Aorta (tissue), 5 donors: ENCODE measurements around the gene USP9X. TPM values are rescaled to one million over a fixed set of nuclear protein-coding genes. Genes with fewer than 3 reads are reported as not detected.

Experiments
- ATAC-seq: fragments of 200-7000 bp; cut with Tn5 transposase; one replicate; pipeline ENCODE4 v1.9.1; 2022; ENCODE audit warnings: moderate library complexity; ENCODE audit not compliant: low FRiP score
- DNase-seq, 2 donors: peaks; one replicate each; pipeline ENCODE4 v3.0.0-alpha.2; 2020
- H3K27ac ChIP-seq, 2 donors: one replicate each; pipeline ENCODE4 v1.5.1; 2013; ENCODE audit warnings: low read length in 2 of 2, mild to moderate bottlenecking in 2 of 2, moderate library complexity in 2 of 2, control low read depth in 1 of 2, inconsistent platforms in 1 of 2, low read depth in 1 of 2
- H3K27me3 ChIP-seq, 2 donors: one replicate each; pipeline ENCODE4 v1.6.1; 2013; ENCODE audit warnings: control low read depth in 1 of 2, low read length in 1 of 2, mild to moderate bottlenecking in 1 of 2, moderate library complexity in 1 of 2; ENCODE audit not compliant: insufficient read depth in 2 of 2, control insufficient read depth in 1 of 2
- H3K36me3 ChIP-seq, 2 donors: one replicate each; pipeline ENCODE4 v1.6.1; 2013; ENCODE audit warnings: control low read depth in 1 of 2, low read length in 1 of 2, mild to moderate bottlenecking in 1 of 2; ENCODE audit not compliant: insufficient read depth in 2 of 2, control insufficient read depth in 1 of 2
- H3K4me1 ChIP-seq, 2 donors: one replicate each; pipeline ENCODE4 v1.6.1; 2013; ENCODE audit warnings: low read length in 2 of 2, control low read depth in 1 of 2, mild to moderate bottlenecking in 1 of 2, moderate library complexity in 1 of 2; ENCODE audit not compliant: insufficient read depth in 2 of 2, control insufficient read depth in 1 of 2
- H3K4me3 ChIP-seq, 2 donors: one replicate each; pipeline ENCODE4 v1.5.1; 2013; ENCODE audit warnings: low read length in 2 of 2, control low read depth in 1 of 2, mild to moderate bottlenecking in 1 of 2
- H3K9me3 ChIP-seq: one replicate; pipeline ENCODE4 v1.6.1; 2013; ENCODE audit warnings: mild to moderate bottlenecking, low read length; ENCODE audit not compliant: control insufficient read depth
- WGBS, 2 donors: extraction: QIAGEN DNeasy Blood & Tissue Kit; methylation state at CpG; one replicate each; pipeline ENCODE4 v1.1.7; 2013; 5-methylcytosine and 5-hydroxymethylcytosine counted together
- intact Hi-C, 2 donors: fragments of 100-400 bp; cut with DNase I; formaldehyde crosslinking; loops; one replicate each; pipeline versions ENCODE4 v1.14.2 to v1.15.0; 2022
- polyA plus RNA-seq, 2 donors: library from polyadenylated mRNA; stranded (reverse); fragments of 200-250 nt; gene quantifications; one replicate each; pipeline ENCODE4 v1.2.3, GENCODE V29; 2013
- total RNA-seq, 2 donors: library from RNA; stranded (reverse); fragmentation: NEBNext Ultra II Directional; extraction: Animal tissue kit (Norgen Biotek cat#: 25700); gene quantifications; one replicate each; pipeline ENCODE4 v1.2.1, GENCODE V29; 2021
- donor health status: healthy with polysubstance abuse.
- donor health status: Bipolar disorder and iron deficiency.
- donor health status: DM: no; HTN: no; CAD: no.
- donor health status: DM: no; HTN: no; CAD: no.
- donor health status: DM: yes; HTN: yes; CAD: no.

Gene USP9X
- total and polyA plus RNA-seq, 4 donors, result 7.8 to 91.4 (median 51.1) TPM

GRCh38 chrX:41245641-41246040 is 160.4 kb downstream of the USP9X start:
- DNase-seq, result no peak
- no peaks in the 10 kb centered on the region for H3K36me3 ChIP-seq
- H3K4me3 ChIP-seq, result no peak overlapping the region
- intact Hi-C loops, result no loop called here
- no peaks in the 10 kb centered on the region for H3K4me1 ChIP-seq
- H3K27me3 ChIP-seq, result no peaks in the 10 kb centered on the region
- no peak overlapping the region for H3K27ac ChIP-seq
- no peaks in the 10 kb centered on the region for H3K9me3 ChIP-seq
- 44 to 61% methylated on average over 2 of the region's 2 CpGs for WGBS, 2 donors
- ATAC-seq, result no peak

GRCh38 chrX:41250867-41251266 is 165.6 kb downstream of the USP9X start:
- intact Hi-C loops, result loop anchor here in 1 of 2 donors (10.0 kb wide), 2 partner anchors 596 to 706 kb away; no protein-coding TSS in a partner anchor
- 97 to 98% methylated on average over 10 of the region's 10 CpGs for WGBS, 2 donors
- DNase-seq (no peak), ATAC-seq (no peak)
- Histone ChIP-seq H3K27ac (no peak overlapping the region), H3K9me3 (no peaks in the 10 kb centered on the region), H3K27me3 (no peaks in the 10 kb centered on the region), H3K4me3 (no peak overlapping the region), H3K36me3 (no peaks in the 10 kb centered on the region), H3K4me1 (no peaks in the 10 kb centered on the region)

- Histone ChIP-seq H3K27ac (no peak overlapping the region), H3K9me3 (no peaks in the 10 kb centered on the region), H3K27me3 (no peaks in the 10 kb centered on the region), H3K4me3 (no peak overlapping the region), H3K36me3 (no peaks in the 10 kb centered on the region), H3K4me1 (no peaks in the 10 kb centered on the region)
- 68 to 72% methylated on average over 7 of the region's 7 CpGs for WGBS, 2 donors
- no peak for ATAC-seq
- intact Hi-C loops, result loop anchor here in 1 of 2 donors (10.0 kb wide), 2 partner anchors 603 to 713 kb away; no protein-coding TSS in a partner anchor
- no peak for DNase-seq
Measured at GRCh38 chrX:41257801-41258200, 172.6 kb downstream of the USP9X start.

DNA sequence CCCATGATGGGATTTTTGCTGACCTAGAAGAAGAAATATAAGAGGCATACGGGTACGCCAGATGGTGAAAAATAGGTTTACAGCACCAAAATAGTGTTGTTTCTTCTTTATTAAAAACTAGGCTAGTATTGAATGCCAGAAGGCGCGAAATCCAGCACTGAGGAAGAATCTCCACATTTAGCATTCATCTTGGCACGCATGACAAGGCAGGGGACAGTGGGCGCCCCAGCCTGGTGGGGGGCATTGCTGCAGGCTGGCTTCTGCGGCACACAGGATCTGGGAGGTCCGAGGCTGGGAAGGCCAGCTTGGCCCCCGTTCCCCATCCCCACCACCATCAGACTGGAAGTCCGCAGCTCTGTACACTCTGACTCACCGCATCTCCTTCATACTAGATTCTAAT is 173.0 kb downstream of the USP9X start:
- no peaks in the 10 kb centered on the region for H3K27me3 ChIP-seq
- 83 to 89% methylated on average over 11 of the region's 11 CpGs for WGBS, 2 donors
- intact Hi-C loops, result loop anchor here in 1 of 2 donors (10.0 kb wide), 2 partner anchors 603 to 713 kb away; no protein-coding TSS in a partner anchor
- H3K27ac ChIP-seq, result no peak overlapping the region
- H3K4me1 ChIP-seq, result no peaks in the 10 kb centered on the region
- H3K9me3 ChIP-seq, result no peaks in the 10 kb centered on the region
- DNase-seq, result peak in 1 of 2 donors; percentile 56
- ATAC-seq, result no peak
- no peak overlapping the region for H3K4me3 ChIP-seq
- no peaks in the 10 kb centered on the region for H3K36me3 ChIP-seq

- WGBS, 2 donors, result 93 to 96% methylated on average over 14 of the region's 14 CpGs
- no peak for ATAC-seq
- intact Hi-C loops, result loop anchor here in 1 of 2 donors (10.0 kb wide), 2 partner anchors 604 to 714 kb away; no protein-coding TSS in a partner anchor
Measured at GRCh38 chrX:41258871-41259270, 173.6 kb downstream of the USP9X start.

DNA sequence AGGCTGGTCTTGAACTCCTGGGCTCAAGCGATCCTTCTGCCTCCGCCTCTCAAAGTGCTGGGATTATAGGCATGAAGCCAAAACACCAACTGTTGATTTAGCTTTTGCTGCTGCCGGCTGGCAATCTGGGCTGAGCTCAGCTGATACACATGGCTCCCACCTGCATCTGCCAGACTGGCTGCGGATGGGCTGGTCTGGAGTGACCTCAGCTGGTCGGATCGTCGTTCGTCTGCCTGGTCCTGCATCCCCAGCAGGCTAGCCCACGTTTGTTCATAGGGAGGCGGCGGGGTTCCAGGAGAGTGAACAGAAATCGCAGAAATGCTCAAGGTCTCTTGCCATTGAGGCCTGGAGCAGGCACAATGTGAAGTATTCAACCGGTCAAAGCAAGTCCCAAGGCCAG is 174.3 kb downstream of the USP9X start:
- no peaks in the 10 kb centered on the region for H3K9me3 ChIP-seq
- 59 to 61% methylated on average over 13 of the region's 13 CpGs for WGBS, 2 donors
- no peaks in the 10 kb centered on the region for H3K27me3 ChIP-seq
- DNase-seq, result peak in 1 of 2 donors; percentile 53
- no peak for ATAC-seq
- H3K36me3 ChIP-seq, result no peaks in the 10 kb centered on the region
- no peak overlapping the region for H3K4me3 ChIP-seq
- H3K27ac ChIP-seq, result no peak overlapping the region
- intact Hi-C loops, result loop anchor here in 1 of 2 donors (10.0 kb wide), 2 partner anchors 605 to 715 kb away; no protein-coding TSS in a partner anchor
- no peaks in the 10 kb centered on the region for H3K4me1 ChIP-seq

More at GRCh38 chrX:41258871-41259270, 173.6 kb downstream of the USP9X start:
- DNase-seq, result no peak
- Histone ChIP-seq H3K36me3 (no peaks in the 10 kb centered on the region), H3K4me3 (no peak overlapping the region), H3K27ac (no peak overlapping the region), H3K4me1 (no peaks in the 10 kb centered on the region), H3K9me3 (no peaks in the 10 kb centered on the region), H3K27me3 (no peaks in the 10 kb centered on the region)

DNA sequence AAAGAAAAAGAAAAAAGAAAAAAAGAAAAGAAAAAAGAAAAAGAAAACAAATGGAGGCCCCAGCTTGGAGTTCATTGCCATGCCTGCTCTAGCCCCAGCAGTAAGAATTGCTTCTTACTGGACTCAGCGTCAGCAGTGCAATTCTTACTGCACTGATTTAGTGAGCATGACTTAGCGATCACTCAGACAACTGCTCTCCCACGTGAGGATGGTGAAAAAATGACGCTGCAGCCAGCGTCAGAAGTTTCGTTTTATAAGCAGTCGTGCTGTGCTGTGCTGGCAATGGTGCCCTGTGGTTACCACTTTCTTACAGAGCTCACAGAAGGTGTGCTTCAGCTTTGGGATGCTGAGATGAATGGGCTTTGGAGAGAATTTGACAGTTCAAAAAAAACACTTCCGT is 180.4 kb downstream of the USP9X start:
- intact Hi-C loops, result no loop called here
- Histone ChIP-seq H3K27ac (no peak overlapping the region), H3K27me3 (no peaks in the 10 kb centered on the region), H3K9me3 (no peaks in the 10 kb centered on the region), H3K36me3 (no peaks in the 10 kb centered on the region), H3K4me3 (no peak overlapping the region), H3K4me1 (no peaks in the 10 kb centered on the region)
- ATAC-seq (peak; percentile 63), DNase-seq (peak in 1 of 2 donors; percentile 68)
- WGBS, 2 donors, result 13 to 39% methylated on average over 8 of the region's 8 CpGs

DNA sequence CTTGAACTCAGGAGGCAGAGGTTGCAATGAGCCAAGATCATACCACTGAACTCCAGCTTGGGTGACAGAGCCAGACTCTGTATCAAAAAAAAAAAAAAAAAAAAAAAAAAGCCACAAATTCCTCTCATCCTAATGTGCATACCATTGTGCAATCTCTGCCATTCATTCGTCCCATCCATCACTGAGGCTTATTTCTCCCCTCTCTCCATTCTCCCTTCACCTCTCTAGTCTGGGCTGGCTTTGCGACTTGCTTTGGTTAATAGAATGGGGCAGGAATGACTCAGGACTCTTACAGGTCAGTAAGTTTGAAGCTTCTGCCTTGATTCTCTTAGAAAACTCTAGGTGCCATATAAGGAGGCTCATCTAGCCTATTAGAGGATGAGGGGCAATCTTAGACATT is 188.4 kb downstream of the USP9X start:
- Histone ChIP-seq H3K9me3 (no peaks in the 10 kb centered on the region), H3K27me3 (no peaks in the 10 kb centered on the region), H3K4me1 (no peaks in the 10 kb centered on the region), H3K36me3 (no peaks in the 10 kb centered on the region), H3K4me3 (no peak overlapping the region), H3K27ac (no peak overlapping the region)
- ATAC-seq (no peak), DNase-seq (no peak)
- WGBS, 2 donors, result 60 to 80% methylated on average over 2 of the region's 2 CpGs
- intact Hi-C loops, result loop anchor here in 1 of 2 donors (10.0 kb wide), 1 partner anchor 281 kb away; no protein-coding TSS in a partner anchor
